Activated CD4-positive, alpha-beta T cell treated with anti-CD3 and anti-CD28 coated beads, Interleukin-2, amount 50 U/mL, for 4 hours (primary cell): ENCODE data around the gene THRB.

ENCODE experiments used
- DNase-seq, 2 experiments: peaks; one replicate each; pipeline ENCODE4 v3.0.0-alpha.2; 2020

Gene THRB

GRCh38 chr3:24494618-24495325 is at the start of gene THRB:
TSS of gene THRB (minus strand) at chr3:24494850.
- DNase-seq = no peak

- DNase-seq = no peak
Observed at GRCh38 chr3:24541935-24542334, 47.3 kb upstream of the THRB start.

GRCh38 chr3:24540821-24541220 is 46.2 kb upstream of the THRB start:
- DNase-seq = no peak

GRCh38 chr3:24539699-24540098 is 45.0 kb upstream of the THRB start:
- DNase-seq = no peak

- DNase-seq = no peak
Observed at GRCh38 chr3:24538891-24539290, 44.2 kb upstream of the THRB start.

GRCh38 chr3:24533561-24534193 is 39.0 kb upstream of the THRB start:
- no peak for DNase-seq

- no peak for DNase-seq
Observed at GRCh38 chr3:24530471-24530870, 35.8 kb upstream of the THRB start.

GRCh38 chr3:24529210-24529609 is 34.6 kb upstream of the THRB start:
- no peak for DNase-seq

- no peak for DNase-seq
Observed at GRCh38 chr3:24526640-24527212, 32.1 kb upstream of the THRB start.

GRCh38 chr3:24525557-24525956 is 30.9 kb upstream of the THRB start:
- DNase-seq = no peak

- no peak for DNase-seq
Observed at GRCh38 chr3:24525022-24525421, 30.4 kb upstream of the THRB start.

- DNase-seq = no peak
Observed at GRCh38 chr3:24523988-24524727, 29.5 kb upstream of the THRB start.

GRCh38 chr3:24523215-24523614 is 28.6 kb upstream of the THRB start:
- no peak for DNase-seq

GRCh38 chr3:24522146-24522579 is 27.5 kb upstream of the THRB start:
- DNase-seq = no peak

GRCh38 chr3:24521420-24522145 is 26.9 kb upstream of the THRB start:
- DNase-seq = no peak

- DNase-seq = no peak
Observed at GRCh38 chr3:24520976-24521419, 26.3 kb upstream of the THRB start.

GRCh38 chr3:24520101-24520495 is 25.4 kb upstream of the THRB start:
- no peak for DNase-seq

GRCh38 chr3:24519368-24520100 is 24.9 kb upstream of the THRB start:
- no peak for DNase-seq

- no peak for DNase-seq
Observed at GRCh38 chr3:24518990-24519367, 24.3 kb upstream of the THRB start.

GRCh38 chr3:24514119-24514518 is 19.5 kb upstream of the THRB start:
- DNase-seq = no peak

- DNase-seq = no peak
Observed at GRCh38 chr3:24513463-24513862, 18.8 kb upstream of the THRB start.

GRCh38 chr3:24512564-24513197 is 18.0 kb upstream of the THRB start:
- DNase-seq = no peak
